Choroid plexus epithelial cell (primary cell): ENCODE measurements around the gene MT1A.

Experiments used
- DNase-seq: peaks from one replicate; pipeline ENCODE4 v3.0.0-alpha.2; 2010; ENCODE audit warnings: low read depth
- H3K4me3 ChIP-seq: 2 replicates; pipeline ENCODE4 v1.5.1; 2011; ENCODE audit warnings: low read depth, mild to moderate bottlenecking, control low read depth, low read length, moderate library complexity
- CTCF ChIP-seq: conservative IDR thresholded peaks from 2 replicates; pipeline ENCODE4 v1.5.1; 2011; ENCODE audit warnings: low read depth, mild to moderate bottlenecking, control low read depth, inconsistent platforms, low read length, moderate library complexity

MT1A gene

GRCh38 chr16:56637814-56638750 lies at the start of gene MT1A:
TSS of gene MT1A (plus strand) at chr16:56638666. CDS start at chr16:56638739, 73 bp downstream.
- peak; percentile 62 for DNase-seq
- TF ChIP-seq CTCF, result no peak
- peak within 1 kb of the TSS; percentile 62 for H3K4me3 ChIP-seq

DNA sequence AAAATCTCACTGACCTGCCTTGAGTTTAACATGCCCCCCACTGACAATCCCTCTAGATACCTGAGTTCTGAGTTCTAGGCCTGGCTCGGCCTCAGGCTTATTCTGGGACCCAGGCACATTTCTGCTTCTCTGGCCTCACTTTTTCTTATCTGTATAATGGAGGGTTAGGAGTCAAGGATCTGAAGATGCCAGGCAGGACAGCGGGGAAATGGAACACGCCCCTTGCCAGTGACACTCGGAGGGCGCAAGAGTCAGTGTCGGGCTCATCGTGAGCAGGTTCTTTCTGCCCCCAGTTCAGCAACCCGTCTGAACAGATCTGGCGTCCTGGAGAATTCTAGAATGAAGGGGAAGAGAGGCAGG lies 49.7 kb upstream of the MT1A start:
- TF ChIP-seq CTCF, result no peak
- no peak for DNase-seq
- H3K4me3 ChIP-seq, result peak overlapping the region; percentile 42

DNA sequence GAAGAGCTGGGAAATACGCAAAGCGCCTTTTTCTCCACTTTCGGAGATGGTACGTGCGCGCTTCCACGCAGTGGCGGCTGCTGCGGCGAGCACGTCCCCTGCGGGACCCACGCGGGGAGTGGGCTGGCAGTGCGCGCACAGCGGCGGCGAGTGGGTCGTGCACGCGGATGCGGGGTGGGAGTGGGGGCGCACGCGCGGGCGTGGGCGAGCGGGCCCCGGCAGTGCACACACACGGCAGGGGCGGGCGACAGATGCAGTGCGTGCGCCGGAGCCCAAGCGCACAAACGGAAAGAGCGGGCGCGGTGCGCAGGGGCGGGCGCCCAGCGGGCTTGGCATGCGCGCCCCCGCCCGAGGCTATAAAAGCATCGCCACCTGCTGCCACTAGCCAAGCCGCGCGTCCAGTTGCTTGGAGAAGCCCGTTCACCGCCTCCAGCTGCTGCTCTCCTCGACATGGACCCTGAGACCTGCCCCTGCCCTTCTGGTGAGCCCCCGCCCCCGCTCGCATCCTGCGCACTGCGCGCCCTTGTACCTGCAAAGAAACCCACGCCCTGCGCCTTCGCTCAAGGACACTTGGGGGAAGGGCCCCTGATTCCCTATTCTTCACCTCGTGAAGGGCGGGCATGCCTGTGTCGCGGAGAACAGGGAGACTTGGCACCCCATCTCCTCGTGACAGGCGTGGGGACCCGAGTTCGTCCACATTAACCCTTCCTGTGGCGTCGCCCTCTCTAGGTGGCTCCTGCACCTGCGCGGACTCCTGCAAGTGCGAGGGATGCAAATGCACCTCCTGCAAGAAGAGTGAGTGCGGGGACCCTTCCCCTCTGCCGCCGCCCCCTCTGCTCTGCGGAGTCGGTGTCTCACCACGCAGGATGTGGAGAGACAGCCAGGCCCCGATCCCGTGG lies 49.1 kb upstream of the MT1A start, which contains the start of gene MT3:
Gene MT3, plus strand, starts transcription at position 388 of the 899 bp plus-strand sequence. Its CDS starts 63 bp downstream, at position 451.
- peak within 1 kb of the TSS; percentile 42 for H3K4me3 ChIP-seq
- no peak for DNase-seq
- no peak for TF ChIP-seq CTCF

GRCh38 chr16:56591377-56592060 lies 46.9 kb upstream of the MT1A start:
- DNase-seq, result no peak
- H3K4me3 ChIP-seq, result no peak overlapping the region
- peak; percentile 9 for TF ChIP-seq CTCF

- no peak for DNase-seq
- no peak overlapping the region for H3K4me3 ChIP-seq
- no peak for TF ChIP-seq CTCF
Observed at GRCh38 chr16:56593573-56594291, 44.7 kb upstream of the MT1A start.

- TF ChIP-seq CTCF, result no peak
- H3K4me3 ChIP-seq, result no peak overlapping the region
- DNase-seq, result no peak
Observed at GRCh38 chr16:56594292-56594619, 44.2 kb upstream of the MT1A start.
